ENCODE results near the gene FMO1. TPM values are rescaled to one million over a fixed set of nuclear protein-coding genes. Genes with fewer than 3 reads are reported as not detected.

The FMO1 gene
- total and polyA plus RNA-seq, 2 donors (not counting 1 experiment from before 2014, with no cell fraction given), result 0.22 TPM; not detected in 1

- Histone ChIP-seq H2AFZ (ENCODE audit: low read length) (no peak overlapping the region), H3K9me3 (ENCODE audit: control insufficient read depth, insufficient read depth, low read depth, low read length) (no peaks in the 10 kb centered on the region), H3K79me2 (ENCODE audit: control insufficient read depth, insufficient read depth, low read length) (no peaks in the 10 kb centered on the region), H3K4me2 (ENCODE audit: extremely low read depth, insufficient read depth, low read length) (no peak overlapping the region), H3K27me3 (ENCODE audit: control insufficient read depth, insufficient read depth, low read length) (no peaks in the 10 kb centered on the region), H3K27ac (ENCODE audit: insufficient read depth, low read length) (no peak overlapping the region), H4K20me1 (ENCODE audit: control insufficient read depth, extremely low read depth, insufficient read depth, low read length) (no peaks in the 10 kb centered on the region), H3K36me3 (ENCODE audit: control insufficient read depth, insufficient read depth, low read length) (no peaks in the 10 kb centered on the region), H3K4me1 (ENCODE audit: control insufficient read depth, extremely low read depth, insufficient read depth, low read length) (no peaks in the 10 kb centered on the region), H3K9ac (ENCODE audit: insufficient read depth, low read length) (no peak overlapping the region), H3K4me3 (replicated peaks in 1 of 4; ENCODE audit: control extremely low read depth in 1 of 4, insufficient read depth in 1 of 4, low read depth in 3 of 4, low read length in 4 of 4) (no peak overlapping the region)
- no peak for TF ChIP-seq CTCF (conservative IDR thresholded peaks at IDR 0.05 in 1 of 2, IDR thresholded peaks at IDR 0.05 in 1 of 2; ENCODE audit: low read depth in 1 of 2, low read length in 2 of 2)
- no peak for TF ChIP-seq EZH2 (IDR thresholded peaks at IDR 0.05; ENCODE audit: low read length, missing control alignments)
- no peak for DNase-seq (ENCODE audit: low read depth in 2 of 2)
These were observed 51.0 kb downstream of the FMO1 start for GRCh38 chr1:171299342-171299741.

- DNase-seq (ENCODE audit: low read depth in 2 of 2), result no peak
- H4K20me1 ChIP-seq (ENCODE audit: control insufficient read depth, extremely low read depth, insufficient read depth, low read length), result no peaks in the 10 kb centered on the region
- no peaks in the 10 kb centered on the region for H3K4me1 ChIP-seq (ENCODE audit: control insufficient read depth, extremely low read depth, insufficient read depth, low read length)
- TF ChIP-seq CTCF (conservative IDR thresholded peaks at IDR 0.05 in 1 of 2, IDR thresholded peaks at IDR 0.05 in 1 of 2; ENCODE audit: low read depth in 1 of 2, low read length in 2 of 2), result no peak
- H3K27ac ChIP-seq (ENCODE audit: insufficient read depth, low read length), result no peak overlapping the region
- H3K27me3 ChIP-seq (ENCODE audit: control insufficient read depth, insufficient read depth, low read length), result no peaks in the 10 kb centered on the region
- no peaks in the 10 kb centered on the region for H3K36me3 ChIP-seq (ENCODE audit: control insufficient read depth, insufficient read depth, low read length)
- H3K79me2 ChIP-seq (ENCODE audit: control insufficient read depth, insufficient read depth, low read length), result no peaks in the 10 kb centered on the region
- H3K4me2 ChIP-seq (ENCODE audit: extremely low read depth, insufficient read depth, low read length), result no peak overlapping the region
- H3K4me3 ChIP-seq (replicated peaks in 1 of 4; ENCODE audit: control extremely low read depth in 1 of 4, insufficient read depth in 1 of 4, low read depth in 3 of 4, low read length in 4 of 4), result no peak overlapping the region
- H3K9ac ChIP-seq (ENCODE audit: insufficient read depth, low read length), result no peak overlapping the region
- no peaks in the 10 kb centered on the region for H3K9me3 ChIP-seq (ENCODE audit: control insufficient read depth, insufficient read depth, low read depth, low read length)
- no peak overlapping the region for H2AFZ ChIP-seq (ENCODE audit: low read length)
These were observed 52.1 kb downstream of the FMO1 start for GRCh38 chr1:171300401-171300800.

- H3K27me3 ChIP-seq (ENCODE audit: control insufficient read depth, insufficient read depth, low read length), result no peaks in the 10 kb centered on the region
- no peak overlapping the region for H3K27ac ChIP-seq (ENCODE audit: insufficient read depth, low read length)
- no peak overlapping the region for H2AFZ ChIP-seq (ENCODE audit: low read length)
- DNase-seq (ENCODE audit: low read depth in 2 of 2), result no peak
- no peaks in the 10 kb centered on the region for H3K9me3 ChIP-seq (ENCODE audit: control insufficient read depth, insufficient read depth, low read depth, low read length)
- H3K4me1 ChIP-seq (ENCODE audit: control insufficient read depth, extremely low read depth, insufficient read depth, low read length), result no peaks in the 10 kb centered on the region
- no peaks in the 10 kb centered on the region for H3K79me2 ChIP-seq (ENCODE audit: control insufficient read depth, insufficient read depth, low read length)
- no peaks in the 10 kb centered on the region for H4K20me1 ChIP-seq (ENCODE audit: control insufficient read depth, extremely low read depth, insufficient read depth, low read length)
- no peak overlapping the region for H3K9ac ChIP-seq (ENCODE audit: insufficient read depth, low read length)
- no peak overlapping the region for H3K4me3 ChIP-seq (replicated peaks in 1 of 4; ENCODE audit: control extremely low read depth in 1 of 4, insufficient read depth in 1 of 4, low read depth in 3 of 4, low read length in 4 of 4)
- no peaks in the 10 kb centered on the region for H3K36me3 ChIP-seq (ENCODE audit: control insufficient read depth, insufficient read depth, low read length)
- TF ChIP-seq CTCF (conservative IDR thresholded peaks at IDR 0.05 in 1 of 2, IDR thresholded peaks at IDR 0.05 in 1 of 2; ENCODE audit: low read depth in 1 of 2, low read length in 2 of 2) (no peak), EZH2 (IDR thresholded peaks at IDR 0.05; ENCODE audit: low read length, missing control alignments) (no peak)
- no peak overlapping the region for H3K4me2 ChIP-seq (ENCODE audit: extremely low read depth, insufficient read depth, low read length)
These were observed 62.4 kb downstream of the FMO1 start for GRCh38 chr1:171310661-171311087.

Measured in fibroblast of lung (primary cell).